GM19452 (cell line): ENCODE data around the gene MARK4.

Source experiments
- ATAC-seq: cut with Tn5 transposase; IDR thresholded peaks from one replicate; pipeline ENCODE4 v1.9.1; 2021; ENCODE audit not compliant: unreplicated experiment

MARK4 gene

DNA sequence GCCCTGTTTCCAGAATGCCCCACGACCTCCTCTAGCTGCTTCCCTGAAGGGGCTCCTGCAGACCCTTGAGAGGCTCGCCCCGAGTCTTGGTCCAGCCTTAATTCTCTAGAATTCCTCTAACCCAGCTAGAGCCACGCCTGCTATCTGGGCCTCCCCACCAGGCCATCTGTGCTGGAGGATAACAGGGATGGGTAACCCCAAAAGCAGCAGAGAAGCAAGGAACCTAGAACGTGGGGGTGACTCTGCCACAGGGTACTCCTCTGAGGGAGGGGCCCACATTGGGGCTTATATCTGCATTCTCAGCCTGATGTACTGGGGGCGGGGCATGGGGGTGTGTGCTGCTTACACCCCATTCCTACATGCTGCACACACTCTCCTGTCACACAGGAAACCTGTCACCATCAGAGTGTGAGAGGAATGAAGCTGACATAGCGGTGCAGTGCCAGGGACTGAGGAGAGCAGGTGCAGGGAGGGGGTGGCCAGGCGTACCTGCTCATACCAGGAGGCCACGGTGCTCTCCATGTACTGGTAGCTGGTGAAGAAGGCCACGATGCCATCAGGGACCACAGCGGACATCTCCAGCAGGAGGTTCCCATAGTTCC is 103.3 kb downstream of the MARK4 start:
- no peak for ATAC-seq
